Measurements from ENCODE around the gene RAB3GAP2.

GRCh38 chr1:220119043-220119512 lies 153.2 kb downstream of the RAB3GAP2 start:
- TF ChIP-seq POLR2A (IDR thresholded peaks at IDR 0.05), result no peak
- TF ChIP-seq, protein P1, sequence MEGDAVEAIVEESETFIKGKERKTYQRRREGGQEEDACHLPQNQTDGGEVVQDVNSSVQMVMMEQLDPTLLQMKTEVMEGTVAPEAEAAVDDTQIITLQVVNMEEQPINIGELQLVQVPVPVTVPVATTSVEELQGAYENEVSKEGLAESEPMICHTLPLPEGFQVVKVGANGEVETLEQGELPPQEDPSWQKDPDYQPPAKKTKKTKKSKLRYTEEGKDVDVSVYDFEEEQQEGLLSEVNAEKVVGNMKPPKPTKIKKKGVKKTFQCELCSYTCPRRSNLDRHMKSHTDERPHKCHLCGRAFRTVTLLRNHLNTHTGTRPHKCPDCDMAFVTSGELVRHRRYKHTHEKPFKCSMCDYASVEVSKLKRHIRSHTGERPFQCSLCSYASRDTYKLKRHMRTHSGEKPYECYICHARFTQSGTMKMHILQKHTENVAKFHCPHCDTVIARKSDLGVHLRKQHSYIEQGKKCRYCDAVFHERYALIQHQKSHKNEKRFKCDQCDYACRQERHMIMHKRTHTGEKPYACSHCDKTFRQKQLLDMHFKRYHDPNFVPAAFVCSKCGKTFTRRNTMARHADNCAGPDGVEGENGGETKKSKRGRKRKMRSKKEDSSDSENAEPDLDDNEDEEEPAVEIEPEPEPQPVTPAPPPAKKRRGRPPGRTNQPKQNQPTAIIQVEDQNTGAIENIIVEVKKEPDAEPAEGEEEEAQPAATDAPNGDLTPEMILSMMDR (IDR thresholded peaks at IDR 0.05), result no peak
- no peak for TF ChIP-seq POLR2AphosphoS5 (IDR thresholded peaks at IDR 0.05)
